GM19193 (cell line): Measurements from ENCODE around the gene CTBP1.

ENCODE experiments used
- POLR2A ChIP-seq: IDR thresholded peaks from 4 replicates; pipeline ENCODE4 v1.6.1; 2011; ENCODE audit not compliant: insufficient read depth, insufficient read length; ENCODE audit errors: extremely low read depth

The CTBP1 gene

DNA sequence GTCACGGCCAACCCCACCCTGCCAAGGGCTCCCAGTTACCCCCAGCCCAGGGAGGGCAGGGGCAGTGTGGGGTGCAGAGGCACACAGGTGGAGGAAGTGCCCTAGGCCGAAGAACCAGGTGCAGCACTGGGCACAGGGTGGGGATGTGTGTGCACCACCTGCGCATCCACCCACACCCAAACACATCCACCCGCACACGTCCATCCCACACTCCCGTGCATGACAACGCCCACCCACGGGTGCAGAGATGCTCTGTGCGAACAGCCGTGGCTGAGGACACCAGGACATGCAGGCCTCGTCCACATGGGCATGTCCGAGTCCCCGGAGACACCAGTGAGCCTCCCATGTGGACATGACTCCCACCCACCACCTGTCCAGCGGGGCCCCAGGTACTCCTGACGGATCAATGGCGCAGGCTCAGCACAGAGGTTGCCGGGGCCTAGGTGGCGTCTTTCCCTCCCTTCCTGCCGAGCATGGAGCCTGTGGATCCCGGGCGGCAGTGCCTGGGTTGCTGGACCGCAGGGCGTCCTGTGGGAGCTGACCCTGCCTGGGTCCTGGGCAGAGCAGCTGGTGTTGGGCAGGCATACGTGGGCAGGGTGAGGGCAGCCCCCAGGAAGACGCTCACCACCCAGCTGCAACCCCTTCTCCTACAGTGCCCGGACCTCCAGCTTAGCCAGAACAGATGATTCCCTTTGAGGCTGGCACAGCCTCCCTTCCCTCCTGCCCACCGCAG is 19.6 kb downstream of the CTBP1 start:
- TF ChIP-seq POLR2A, result no peak

DNA sequence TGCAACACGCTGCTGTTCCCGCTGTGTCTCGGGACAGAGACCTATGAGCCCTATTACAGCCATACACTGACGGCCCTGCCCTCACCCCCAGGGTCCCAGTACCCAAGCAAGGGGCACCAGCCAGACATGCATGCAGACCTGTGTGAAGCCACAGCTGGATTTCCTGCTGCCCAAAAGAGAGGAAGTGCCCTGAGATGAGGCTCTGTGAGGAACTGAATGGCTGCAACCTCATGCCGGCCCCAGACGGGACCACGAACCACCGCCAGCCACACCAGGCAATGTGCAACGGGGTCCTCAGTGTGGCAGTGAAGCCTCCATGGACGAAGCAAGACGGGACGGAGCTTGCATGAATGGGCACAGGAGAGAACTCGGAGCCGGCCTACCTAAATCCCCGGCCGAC is 21.1 kb downstream of the CTBP1 start:
- no peak for TF ChIP-seq POLR2A

DNA sequence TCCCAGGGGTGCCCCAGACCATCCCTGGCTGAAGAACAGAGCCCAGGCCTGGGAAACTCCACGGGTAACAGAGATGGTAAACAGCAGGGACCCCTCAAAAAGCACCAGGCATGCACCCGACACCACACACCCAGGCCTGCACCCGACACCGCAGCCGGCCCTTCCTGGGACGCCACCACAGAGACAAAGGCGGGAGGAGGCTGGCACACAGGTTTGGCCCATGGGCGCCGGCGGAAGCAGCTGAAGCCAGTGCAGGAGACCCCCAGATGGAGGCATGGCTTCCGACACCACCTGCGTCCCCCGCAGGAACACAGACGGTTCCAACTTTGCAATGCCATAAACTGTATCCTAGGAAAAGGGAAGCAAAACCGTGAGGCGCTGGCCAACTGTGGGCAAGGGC is 22.3 kb downstream of the CTBP1 start:
- TF ChIP-seq POLR2A, result no peak

DNA sequence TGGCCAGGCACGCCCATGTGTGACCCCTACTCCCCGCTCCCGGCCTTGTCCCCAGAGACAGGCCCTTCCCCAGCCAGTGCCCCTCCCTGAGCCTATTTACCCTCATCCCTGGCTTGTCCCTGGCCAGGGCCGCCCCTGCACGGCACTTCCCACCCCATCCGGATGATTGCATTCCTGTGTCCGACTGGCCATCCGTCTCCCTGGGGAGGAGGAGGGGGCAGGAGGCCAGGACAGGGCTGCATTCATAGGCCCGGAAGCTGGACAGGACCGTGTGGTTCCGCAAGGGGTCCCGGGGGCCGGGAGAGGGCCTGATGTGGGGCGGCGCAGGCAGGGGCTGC is 22.8 kb downstream of the CTBP1 start:
- TF ChIP-seq POLR2A, result no peak

DNA sequence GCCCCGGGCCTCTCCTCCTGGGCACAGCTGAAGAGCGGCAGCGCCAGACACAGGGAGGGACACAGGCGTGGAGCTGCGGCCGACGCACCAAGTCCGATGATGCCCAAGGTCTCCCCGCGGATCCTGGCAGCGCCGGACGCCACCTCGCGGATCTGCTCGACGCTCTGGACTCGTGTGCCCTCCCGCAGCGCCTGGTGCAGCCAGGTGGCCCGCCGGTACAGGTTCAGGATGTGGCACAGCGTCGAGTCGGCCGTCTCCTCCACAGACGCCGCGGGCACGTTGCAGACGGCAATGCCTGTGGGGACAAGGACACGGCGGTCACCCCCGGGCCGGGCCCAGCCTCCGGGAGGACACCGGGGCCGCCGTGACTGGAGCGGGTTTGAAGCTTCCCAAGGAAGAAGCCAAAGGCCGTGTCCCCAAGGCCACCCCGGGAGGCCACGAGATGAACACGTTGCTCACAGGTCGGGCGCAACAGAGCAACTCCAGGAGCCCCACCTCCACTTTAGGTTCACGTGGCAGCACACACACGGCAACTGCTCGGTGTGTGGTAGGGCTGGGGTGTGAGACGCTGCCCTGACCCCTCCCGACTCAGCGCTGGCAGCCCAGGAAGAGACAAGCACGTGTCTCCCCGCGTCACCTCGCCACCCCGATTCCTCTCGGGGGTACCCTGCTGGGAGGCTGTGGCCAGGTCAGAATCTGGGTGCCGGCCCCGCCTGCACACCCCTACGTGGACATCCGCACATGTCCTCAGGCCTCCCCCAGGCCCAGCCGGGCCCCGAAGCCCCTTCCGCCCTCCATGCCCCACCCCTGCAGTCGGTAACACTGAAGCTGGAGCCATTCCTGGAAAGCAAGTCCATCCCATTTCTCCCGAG is 23.4 kb downstream of the CTBP1 start:
- TF ChIP-seq POLR2A, result no peak

DNA sequence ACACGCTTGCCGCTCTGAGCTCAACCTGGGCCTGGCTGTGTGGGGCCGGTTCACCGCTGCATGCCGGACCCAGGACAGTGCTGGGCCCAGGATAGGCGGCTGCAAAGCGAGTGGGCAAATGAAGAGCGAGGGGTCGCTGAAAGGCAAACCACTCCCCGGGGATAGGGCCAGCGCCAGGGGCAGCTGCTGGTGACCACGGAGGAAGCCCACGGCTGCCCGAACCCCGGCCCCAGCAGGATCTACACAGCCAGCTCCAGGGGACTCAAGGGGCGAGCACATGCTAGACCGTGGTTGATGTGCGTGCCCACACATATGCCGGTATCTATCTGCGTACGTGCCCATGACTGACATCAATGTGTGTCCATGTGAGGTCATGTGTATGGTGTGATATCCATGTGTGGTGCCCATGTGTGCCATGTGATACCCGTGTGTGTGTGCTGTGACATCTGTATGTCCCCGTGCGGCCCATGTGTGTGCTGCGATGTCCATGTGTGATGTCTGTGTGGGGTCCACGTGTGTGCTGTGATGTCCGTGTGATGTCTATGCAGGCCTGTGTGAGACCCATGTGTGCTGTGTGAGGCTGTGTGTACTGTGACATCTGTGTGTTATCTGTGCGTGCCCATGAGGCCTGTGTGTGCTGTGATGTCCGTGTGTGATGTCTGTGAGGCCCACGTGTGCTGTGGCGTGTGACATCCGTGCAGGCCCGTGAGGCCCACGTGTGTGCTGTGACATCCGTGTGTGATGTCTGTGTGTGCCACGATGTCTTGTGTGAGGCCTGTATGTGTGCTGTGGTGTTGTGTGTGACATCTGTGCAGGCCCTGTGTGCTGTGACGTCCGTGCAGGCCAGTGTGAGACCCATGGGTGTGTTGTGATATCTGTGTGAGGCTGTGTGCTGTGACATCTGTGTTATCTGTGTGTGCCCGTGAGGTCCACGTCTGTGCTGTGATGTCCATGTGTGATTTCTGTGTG is 24.8 kb downstream of the CTBP1 start:
- TF ChIP-seq POLR2A, result no peak

DNA sequence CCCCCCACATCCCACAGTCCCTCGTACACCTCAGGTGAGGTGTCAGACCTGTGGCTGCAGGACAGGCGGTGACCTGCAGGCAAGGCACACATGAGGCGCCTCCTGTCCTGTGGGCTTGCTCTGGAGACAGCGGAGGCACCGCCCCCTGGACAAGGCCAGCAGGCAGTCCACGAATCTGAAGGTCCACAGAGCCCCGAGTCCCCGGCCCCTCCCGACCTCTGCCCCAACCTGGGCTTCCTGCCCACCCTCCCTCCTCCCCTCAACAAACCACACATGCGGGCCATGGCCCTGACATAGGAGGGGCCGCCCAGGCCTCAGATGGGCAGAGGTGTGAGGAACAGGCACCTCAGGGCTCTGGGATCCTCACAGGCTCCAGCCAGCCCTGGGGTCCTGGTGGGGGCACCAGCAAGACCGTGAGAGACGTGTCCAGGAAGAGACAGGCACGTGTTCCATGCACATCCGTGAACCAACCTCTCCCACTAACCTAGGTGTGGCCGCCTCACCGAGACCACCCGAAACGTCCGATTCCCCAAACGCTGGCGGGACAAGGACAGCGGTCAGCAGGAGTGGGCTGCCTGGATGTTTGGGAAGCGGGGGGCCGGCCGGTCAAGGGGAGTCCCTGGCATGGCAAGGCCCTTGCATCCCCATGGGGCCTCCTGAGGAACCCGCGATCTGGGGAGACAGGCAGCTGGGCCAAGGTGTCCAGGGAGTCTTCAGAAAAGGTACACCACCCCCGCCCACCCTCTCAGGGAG is 25.8 kb downstream of the CTBP1 start:
- no peak for TF ChIP-seq POLR2A

DNA sequence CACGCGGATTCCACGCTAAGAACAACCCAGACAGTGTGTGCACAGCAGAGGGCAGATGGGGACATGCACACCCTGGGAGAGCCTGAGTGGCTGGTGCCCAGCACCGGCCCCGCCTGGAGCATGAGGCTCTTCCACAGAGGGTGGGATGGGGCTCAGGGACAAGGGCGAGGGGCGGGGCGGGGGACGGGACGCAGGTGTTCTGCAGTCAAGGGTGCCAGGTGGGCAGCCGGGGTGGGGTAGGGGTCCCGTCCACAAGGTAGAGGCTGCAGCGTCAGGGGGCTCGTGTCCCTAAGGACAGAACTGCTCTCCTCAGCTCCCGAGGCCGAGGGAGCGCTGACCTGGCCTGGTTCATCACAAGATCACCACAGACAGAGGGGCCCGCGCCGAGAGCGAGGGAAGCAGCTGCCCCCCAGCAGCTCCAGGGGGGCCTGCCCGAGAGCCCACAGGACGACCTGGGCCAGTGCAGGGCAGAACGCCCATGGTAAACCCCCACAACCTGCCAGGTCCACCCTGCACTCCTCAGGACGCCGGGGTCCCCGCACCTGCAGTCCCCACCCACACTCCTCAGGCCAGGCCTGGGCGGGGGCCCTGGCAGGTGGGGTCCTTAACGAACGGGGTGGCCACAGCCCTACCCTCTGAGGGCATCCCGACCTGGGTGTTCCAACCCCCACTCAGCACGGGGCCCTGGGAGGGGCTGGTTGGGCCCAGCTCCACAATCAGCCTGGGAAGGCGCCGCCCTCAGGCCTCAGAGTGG is 26.7 kb downstream of the CTBP1 start:
- TF ChIP-seq POLR2A, result no peak

DNA sequence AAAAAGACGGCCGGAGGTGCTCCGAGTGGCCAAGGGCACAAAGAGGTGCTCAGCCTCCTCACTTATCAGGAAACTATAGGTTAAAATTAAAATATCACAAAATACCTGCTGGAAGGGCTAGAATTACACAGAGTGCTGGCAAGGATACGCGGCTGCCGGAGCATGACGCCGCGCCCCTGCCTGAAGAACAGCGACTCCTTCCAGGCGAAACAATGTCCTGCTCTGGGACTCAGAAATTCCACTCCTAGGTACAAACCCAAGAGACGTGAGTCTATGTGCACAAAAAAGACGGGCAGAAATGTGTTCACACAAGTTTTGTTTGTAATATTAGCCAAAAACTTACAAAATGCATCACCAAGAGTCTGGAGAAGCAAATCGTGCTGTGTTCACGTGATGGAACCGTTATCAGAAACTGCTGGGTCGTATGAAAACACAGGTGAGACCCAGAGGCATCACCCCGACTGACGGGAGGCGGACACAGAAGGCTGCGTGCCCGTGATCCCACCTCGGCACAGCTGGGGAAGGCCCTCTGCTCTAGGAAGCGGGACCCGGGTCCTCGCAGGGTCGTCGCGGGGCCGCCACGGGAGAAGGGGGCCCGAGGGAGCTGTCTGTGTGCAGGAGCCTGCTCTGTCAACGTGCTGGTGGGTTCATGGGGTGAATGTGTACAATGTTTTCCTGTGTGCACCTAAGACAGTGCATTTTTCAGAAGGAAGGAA is 27.6 kb downstream of the CTBP1 start:
- no peak for TF ChIP-seq POLR2A

DNA sequence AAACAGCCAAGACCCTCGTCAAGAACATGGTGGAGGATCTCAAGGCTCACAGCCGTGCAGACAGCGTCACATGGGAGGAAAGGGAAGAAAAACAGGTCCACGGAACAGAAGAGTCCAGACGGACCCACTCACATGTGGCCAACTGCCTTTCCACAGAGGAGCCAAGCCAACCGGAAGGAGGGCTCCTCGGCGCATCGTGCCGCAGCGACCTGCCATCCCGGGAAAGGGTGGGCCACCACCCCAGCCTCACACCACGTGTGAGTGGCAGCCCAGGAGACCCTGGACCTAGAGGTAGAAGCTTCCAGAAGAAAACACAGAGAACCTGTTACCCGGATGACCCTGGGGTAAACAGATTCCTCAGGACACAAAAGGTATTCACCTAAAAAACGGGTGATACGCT is 28.4 kb downstream of the CTBP1 start:
- TF ChIP-seq POLR2A, result no peak

DNA sequence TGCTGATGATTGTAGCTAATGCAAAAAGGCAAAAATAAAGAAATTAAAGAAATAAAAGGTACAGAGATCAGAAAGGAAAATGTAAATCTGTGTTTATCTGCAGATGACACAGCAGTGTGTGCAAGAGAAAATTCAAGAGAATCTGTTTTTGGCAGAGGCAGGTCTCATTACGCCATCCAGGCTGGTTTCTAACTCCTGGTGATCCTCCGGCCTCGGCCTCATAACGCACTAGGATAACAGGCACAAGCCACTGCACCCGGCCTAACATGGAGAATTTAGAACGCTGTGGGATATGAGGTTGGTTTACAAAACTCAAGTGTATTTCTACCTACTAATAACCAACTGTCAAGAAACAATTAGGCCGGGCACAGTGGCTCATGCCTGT is 29.4 kb downstream of the CTBP1 start:
- TF ChIP-seq POLR2A, result no peak

DNA sequence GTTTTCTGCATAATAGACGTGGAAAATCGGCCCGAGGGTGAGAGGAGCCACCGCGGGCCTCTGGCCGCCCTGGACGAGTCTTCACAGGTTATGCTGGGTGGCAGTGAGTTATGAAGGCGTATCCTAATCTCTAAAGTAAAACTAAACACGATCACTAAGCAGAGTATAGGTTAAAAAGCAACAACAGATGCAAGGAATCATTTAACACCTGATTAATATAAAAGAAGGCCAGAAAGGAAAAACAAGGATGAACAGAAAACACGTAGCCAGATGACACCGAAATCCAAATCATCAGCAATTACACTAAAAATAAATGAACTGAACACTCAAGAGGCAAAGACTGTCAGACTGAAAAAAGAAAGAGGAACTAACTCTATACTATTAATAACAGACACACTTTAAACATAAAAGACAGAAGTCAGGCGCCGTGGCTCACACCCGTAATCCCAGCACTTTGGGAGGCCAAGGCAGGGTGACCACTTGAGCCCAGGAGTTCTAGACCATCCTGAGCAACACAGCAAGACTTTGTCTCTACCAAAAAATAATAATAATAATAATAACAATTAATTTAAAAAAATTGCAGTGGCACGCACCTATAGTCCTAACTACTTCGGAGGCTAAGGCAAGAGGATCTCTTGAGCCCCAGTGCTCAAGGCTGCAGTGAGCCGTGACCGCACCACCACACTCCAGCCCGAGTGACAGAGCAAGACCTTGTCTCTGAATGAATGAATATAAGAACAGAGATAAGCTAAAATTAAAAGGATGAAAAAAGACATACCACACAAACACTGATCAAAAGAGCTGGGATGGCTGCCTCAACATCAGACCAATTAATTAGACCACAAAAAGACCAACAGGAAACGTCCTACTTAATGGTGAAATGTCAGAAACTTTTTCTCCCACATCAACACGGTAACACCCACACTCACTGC is 30.0 kb downstream of the CTBP1 start:
- TF ChIP-seq POLR2A, result no peak
